Uterus (tissue), 4 donors: ENCODE data around the gene NTN5. TPM values are rescaled to one million over a fixed set of nuclear protein-coding genes. Genes with fewer than 3 reads are reported as not detected.

Experiments used
- DNase-seq, 2 donors: peaks; one replicate each; pipeline ENCODE4 v3.0.0-alpha.2; 2019 to 2020
- H3K27ac ChIP-seq, 2 donors: fragments of 200-600 bp; sonication (generic); 1 replicate in 1 of 2; 2 replicates in 1 of 2; pipeline ENCODE4 v1.5.1; 2016 to 2018
- H3K27me3 ChIP-seq, 2 donors: fragments of 200-600 bp; sonication (generic); one replicate each; pipeline ENCODE4 v1.5.1; 2018 to 2019; ENCODE audit warnings: control low read depth in 1 of 2
- H3K36me3 ChIP-seq, 2 donors: fragments of 200-600 bp; sonication (generic); one replicate each; pipeline ENCODE4 v1.5.1; 2019; ENCODE audit warnings: control low read depth in 1 of 2
- H3K4me1 ChIP-seq, 2 donors: fragments of 200-600 bp; sonication (generic); one replicate each; pipeline ENCODE4 v1.5.1; 2018 to 2019; ENCODE audit warnings: control low read depth in 1 of 2
- H3K4me3 ChIP-seq, 2 donors: fragments of 200-600 bp; sonication (generic); 1 replicate in 1 of 2; 2 replicates in 1 of 2; pipeline ENCODE4 v1.5.1; 2018 to 2019; ENCODE audit warnings: mild to moderate bottlenecking in 1 of 2
- H3K9me3 ChIP-seq, 2 donors: fragments of 200-600 bp; sonication (generic); one replicate each; pipeline ENCODE4 v1.5.1; 2019; ENCODE audit warnings: control low read depth in 1 of 2
- POLR2A ChIP-seq, 2 donors: fragments of 450-650 bp; IDR thresholded peaks; one replicate each; pipeline ENCODE4 v1.6.1; 2016; ENCODE audit warnings: antibody characterized with exemption in 2 of 2, mild to moderate bottlenecking in 1 of 2, moderate library complexity in 1 of 2
- intact Hi-C: fragments of 100-400 bp; cut with DNase I; formaldehyde crosslinking; loops from one replicate; pipeline ENCODE4 v1.15.1; 2023; ENCODE audit warnings: low total_unique reads
- total RNA-seq, 4 donors: library from RNA; depleted of rRNA in 3 of 4; stranded (reverse); fragments of >200 nt in 3 of 4; gene quantifications; one replicate each; pipeline versions ENCODE4 v1.1.0 to v1.2.4, GENCODE V29; 2014 to 2023
- TF ChIP-seq, protein P1 (sequence below), 4 experiments: fragments of 200-600 bp in 2 of 4; fragments of 450-650 bp in 2 of 4; sonication (generic) in 2 of 4; IDR thresholded peaks; one replicate each; pipeline ENCODE4 v1.5.1; 2016 to 2019; ENCODE audit warnings: antibody characterized with exemption in 4 of 4, mild to moderate bottlenecking in 2 of 4, moderate library complexity in 1 of 4
- donor health status: DM: yes; HTN: yes; CAD: no.

The NTN5 gene
- total RNA-seq, 4 donors from 2014 or later, result 1.1 to 4.1 TPM; not detected in 2

DNA sequence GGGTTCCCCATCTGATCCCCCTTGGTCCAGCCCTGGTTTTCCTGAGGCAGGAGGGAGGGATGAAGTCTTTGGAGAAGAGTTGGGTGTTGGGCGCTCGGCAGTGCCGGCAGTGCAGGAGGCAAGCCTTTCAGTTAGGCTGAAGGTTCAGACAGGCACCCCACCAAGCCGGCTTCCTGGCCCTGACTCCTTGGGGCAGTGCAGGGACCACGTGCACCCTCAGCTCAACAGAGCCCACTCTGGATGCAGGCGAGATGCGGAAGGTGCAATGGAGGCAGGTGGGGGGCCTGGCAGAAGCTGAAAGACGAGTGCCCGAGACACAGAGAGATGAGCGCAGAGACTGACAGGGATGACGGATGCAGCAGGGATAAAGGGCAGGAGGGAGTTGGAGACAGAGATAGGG is 35.7 kb upstream of the NTN5 start:
- DNase-seq, result no peak
- peaks cover 0 to 4% of the 10 kb centered on the region in 2 donors for H3K9me3 ChIP-seq
- H3K4me3 ChIP-seq, result no peak overlapping the region
- no peak overlapping the region for H3K27ac ChIP-seq
- no peak for TF ChIP-seq POLR2A (IDR thresholded peaks at IDR 0.05)
- TF ChIP-seq, protein P1, sequence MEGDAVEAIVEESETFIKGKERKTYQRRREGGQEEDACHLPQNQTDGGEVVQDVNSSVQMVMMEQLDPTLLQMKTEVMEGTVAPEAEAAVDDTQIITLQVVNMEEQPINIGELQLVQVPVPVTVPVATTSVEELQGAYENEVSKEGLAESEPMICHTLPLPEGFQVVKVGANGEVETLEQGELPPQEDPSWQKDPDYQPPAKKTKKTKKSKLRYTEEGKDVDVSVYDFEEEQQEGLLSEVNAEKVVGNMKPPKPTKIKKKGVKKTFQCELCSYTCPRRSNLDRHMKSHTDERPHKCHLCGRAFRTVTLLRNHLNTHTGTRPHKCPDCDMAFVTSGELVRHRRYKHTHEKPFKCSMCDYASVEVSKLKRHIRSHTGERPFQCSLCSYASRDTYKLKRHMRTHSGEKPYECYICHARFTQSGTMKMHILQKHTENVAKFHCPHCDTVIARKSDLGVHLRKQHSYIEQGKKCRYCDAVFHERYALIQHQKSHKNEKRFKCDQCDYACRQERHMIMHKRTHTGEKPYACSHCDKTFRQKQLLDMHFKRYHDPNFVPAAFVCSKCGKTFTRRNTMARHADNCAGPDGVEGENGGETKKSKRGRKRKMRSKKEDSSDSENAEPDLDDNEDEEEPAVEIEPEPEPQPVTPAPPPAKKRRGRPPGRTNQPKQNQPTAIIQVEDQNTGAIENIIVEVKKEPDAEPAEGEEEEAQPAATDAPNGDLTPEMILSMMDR (IDR thresholded peaks at IDR 0.05), result no peak
- no peaks in the 10 kb centered on the region for H3K36me3 ChIP-seq
- intact Hi-C loops, result no loop called here
- no peaks in the 10 kb centered on the region for H3K27me3 ChIP-seq
- H3K4me1 ChIP-seq, result no peaks in the 10 kb centered on the region

DNA sequence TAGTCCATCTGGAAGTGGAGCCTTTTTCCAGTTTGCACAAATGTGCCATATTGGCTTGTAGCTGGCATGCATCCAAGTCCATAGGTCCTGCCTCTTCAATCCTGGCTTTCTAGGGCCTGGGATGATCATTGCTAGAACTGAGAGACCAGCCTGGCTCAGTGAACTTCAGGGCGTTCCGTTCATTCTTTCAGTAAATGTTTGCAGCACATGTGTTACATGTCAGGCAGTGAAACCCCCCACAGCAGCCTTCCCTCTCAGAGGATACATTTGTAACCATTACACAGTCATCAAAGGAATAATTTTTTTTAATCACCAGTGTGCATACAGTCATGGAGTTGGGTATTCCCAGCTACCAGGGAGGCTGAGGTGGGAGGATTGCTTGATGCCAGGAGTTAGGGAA is 32.6 kb upstream of the NTN5 start:
- no peaks in the 10 kb centered on the region for H3K9me3 ChIP-seq
- H3K4me3 ChIP-seq, result no peak overlapping the region
- no peak overlapping the region for H3K27ac ChIP-seq
- TF ChIP-seq, protein P1 (IDR thresholded peaks at IDR 0.05), result no peak
- TF ChIP-seq POLR2A (IDR thresholded peaks at IDR 0.05), result no peak
- H3K36me3 ChIP-seq, result no peaks in the 10 kb centered on the region
- intact Hi-C loops, result no loop called here
- no peak for DNase-seq
- no peaks in the 10 kb centered on the region for H3K4me1 ChIP-seq
- no peaks in the 10 kb centered on the region for H3K27me3 ChIP-seq

DNA sequence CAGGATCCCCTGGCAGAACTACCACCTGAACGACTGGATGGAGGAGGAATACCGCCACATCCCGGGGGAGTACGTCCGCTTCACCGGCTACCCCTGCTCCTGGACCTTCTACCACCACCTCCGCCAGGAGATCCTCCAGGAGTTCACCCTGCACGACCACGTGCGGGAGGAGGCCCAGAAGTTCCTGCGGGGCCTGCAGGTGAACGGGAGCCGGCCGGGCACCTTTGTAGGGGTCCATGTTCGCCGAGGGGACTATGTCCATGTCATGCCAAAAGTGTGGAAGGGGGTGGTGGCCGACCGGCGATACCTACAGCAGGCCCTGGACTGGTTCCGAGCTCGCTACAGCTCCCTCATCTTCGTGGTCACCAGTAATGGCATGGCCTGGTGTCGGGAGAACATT is 30.5 kb upstream of the NTN5 start:
- Histone ChIP-seq H3K9me3 (no peaks in the 10 kb centered on the region), H3K4me1 (no peaks in the 10 kb centered on the region), H3K36me3 (no peaks in the 10 kb centered on the region), H3K27ac (no peak overlapping the region), H3K4me3 (no peak overlapping the region), H3K27me3 (no peaks in the 10 kb centered on the region)
- TF ChIP-seq, protein P1 (IDR thresholded peaks at IDR 0.05), result no peak
- no peak for DNase-seq
- intact Hi-C loops, result no loop called here

DNA sequence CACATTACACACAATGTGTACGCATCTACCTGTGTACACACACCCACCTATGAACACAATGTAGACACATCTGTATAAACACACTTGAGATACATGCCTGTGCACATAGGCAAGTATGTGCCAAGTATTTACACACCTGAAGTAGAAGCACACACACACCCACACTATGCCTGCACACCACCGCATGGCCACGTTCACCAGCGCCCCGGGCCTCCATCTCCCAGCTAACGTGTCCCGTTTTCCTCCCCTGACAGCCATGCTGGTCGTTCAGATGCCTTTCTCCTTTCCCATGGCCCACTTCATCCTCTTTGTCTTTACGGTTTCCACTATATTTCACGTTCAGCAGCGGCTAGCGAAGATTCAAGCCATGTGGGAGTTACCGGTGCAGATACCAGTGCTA is 29.9 kb upstream of the NTN5 start:
- H3K4me1 ChIP-seq, result no peaks in the 10 kb centered on the region

DNA sequence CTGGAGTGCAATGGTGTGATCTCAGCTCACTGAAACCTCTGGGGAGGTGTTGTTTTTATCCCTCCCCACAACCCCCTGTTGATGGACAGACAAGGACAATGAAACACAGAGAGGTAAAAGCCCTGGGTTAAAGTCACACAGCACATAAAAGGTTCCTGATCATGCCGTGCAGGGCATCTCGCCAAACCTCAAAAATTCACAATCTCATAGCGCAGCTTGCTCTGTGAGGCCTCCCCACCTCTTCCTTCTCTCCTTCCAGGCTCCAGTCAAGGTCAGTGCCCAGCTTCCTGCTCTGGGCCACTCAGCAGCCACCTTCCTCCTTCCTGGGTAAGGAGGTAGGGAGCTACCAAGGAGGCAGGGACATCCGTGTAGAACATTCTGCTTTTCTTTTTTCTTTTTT is 25.2 kb upstream of the NTN5 start:
- intact Hi-C loops, result no loop called here
- TF ChIP-seq, protein P1 (IDR thresholded peaks at IDR 0.05), result no peak
- no peak for TF ChIP-seq POLR2A (IDR thresholded peaks at IDR 0.05)
- no peaks in the 10 kb centered on the region for H3K36me3 ChIP-seq

More for the DNA sequence above, 29.9 kb upstream of the NTN5 start:
- no peaks in the 10 kb centered on the region for H3K27me3 ChIP-seq
- no peak overlapping the region for H3K4me3 ChIP-seq
- no peaks in the 10 kb centered on the region for H3K36me3 ChIP-seq
- no peak for TF ChIP-seq POLR2A (IDR thresholded peaks at IDR 0.05)
- TF ChIP-seq, protein P1 (IDR thresholded peaks at IDR 0.05), result no peak
- no peak for DNase-seq
- no peaks in the 10 kb centered on the region for H3K9me3 ChIP-seq
- no peak overlapping the region for H3K27ac ChIP-seq
- intact Hi-C loops, result no loop called here

More for the DNA sequence above, 25.2 kb upstream of the NTN5 start:
- no peak overlapping the region for H3K4me3 ChIP-seq
- H3K27me3 ChIP-seq, result no peaks in the 10 kb centered on the region
- no peaks in the 10 kb centered on the region for H3K9me3 ChIP-seq
- DNase-seq, result no peak
- H3K27ac ChIP-seq, result no peak overlapping the region
- H3K4me1 ChIP-seq, result no peaks in the 10 kb centered on the region
